Measurements from ENCODE around the gene ACADSB. TPM values are rescaled to one million over a fixed set of nuclear protein-coding genes. Genes with fewer than 3 reads are reported as not detected.

The ACADSB gene
- total RNA-seq (10 to 100 TPM; 10.1 to 18.2 (median 13.3) TPM), polyA plus RNA-seq (1 to 10 TPM; 3.6 to 6.4 TPM)

DNA sequence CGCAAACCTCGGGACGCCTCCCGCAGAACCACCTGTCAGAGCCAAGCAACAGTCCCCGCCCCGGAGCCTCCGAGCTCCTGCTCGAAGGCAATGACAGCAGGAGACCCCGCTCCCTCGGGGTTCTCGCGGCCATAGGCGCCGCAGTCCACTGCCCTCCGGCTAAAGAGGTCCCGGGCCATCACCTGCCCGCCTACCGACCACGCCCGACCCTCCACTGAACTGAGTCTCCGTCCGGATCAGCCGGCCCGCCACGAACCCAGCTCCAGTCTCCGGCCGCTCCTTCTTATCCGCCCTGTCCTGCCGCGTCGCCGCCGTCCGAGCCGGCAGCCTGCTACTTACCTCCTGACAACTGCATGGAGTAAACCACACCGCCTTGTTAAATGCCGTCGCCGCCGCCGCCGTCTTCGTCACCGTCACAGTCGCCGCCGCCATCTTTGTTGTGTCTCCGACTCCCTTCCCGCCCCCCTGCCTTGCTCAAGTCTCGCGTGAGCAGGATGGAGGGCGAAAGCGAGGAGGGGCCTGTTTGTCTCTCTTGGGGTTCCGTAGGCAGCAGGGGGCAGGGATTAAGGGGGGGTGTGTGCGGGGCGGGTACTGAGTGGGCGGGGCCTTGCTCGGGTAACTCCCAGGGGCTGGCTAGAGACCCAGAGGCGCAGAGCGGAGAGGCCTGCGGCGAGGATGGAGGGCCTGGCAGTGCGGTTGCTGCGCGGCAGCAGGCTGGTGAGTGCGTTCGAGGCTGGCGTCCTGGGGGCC is at the start of gene ACADSB, which contains the start of gene IKZF5:
TSS of gene ACADSB (plus strand) at position 652 of the 750 bp plus-strand sequence. CDS start at position 676, 24 bp downstream.
TSS of gene IKZF5 (minus strand) at position 441 of the 750 bp plus-strand sequence. CDS start 10,170 bp downstream, outside the sequence.
- intact Hi-C loops (cut with DNase I): no loop called here
- H3K27ac ChIP-seq: peak within 1 kb of the TSS; percentile 83 to 93 (median 89)
- no peaks in the 10 kb centered on the region for H3K27me3 ChIP-seq
- TF ChIP-seq, protein P1, sequence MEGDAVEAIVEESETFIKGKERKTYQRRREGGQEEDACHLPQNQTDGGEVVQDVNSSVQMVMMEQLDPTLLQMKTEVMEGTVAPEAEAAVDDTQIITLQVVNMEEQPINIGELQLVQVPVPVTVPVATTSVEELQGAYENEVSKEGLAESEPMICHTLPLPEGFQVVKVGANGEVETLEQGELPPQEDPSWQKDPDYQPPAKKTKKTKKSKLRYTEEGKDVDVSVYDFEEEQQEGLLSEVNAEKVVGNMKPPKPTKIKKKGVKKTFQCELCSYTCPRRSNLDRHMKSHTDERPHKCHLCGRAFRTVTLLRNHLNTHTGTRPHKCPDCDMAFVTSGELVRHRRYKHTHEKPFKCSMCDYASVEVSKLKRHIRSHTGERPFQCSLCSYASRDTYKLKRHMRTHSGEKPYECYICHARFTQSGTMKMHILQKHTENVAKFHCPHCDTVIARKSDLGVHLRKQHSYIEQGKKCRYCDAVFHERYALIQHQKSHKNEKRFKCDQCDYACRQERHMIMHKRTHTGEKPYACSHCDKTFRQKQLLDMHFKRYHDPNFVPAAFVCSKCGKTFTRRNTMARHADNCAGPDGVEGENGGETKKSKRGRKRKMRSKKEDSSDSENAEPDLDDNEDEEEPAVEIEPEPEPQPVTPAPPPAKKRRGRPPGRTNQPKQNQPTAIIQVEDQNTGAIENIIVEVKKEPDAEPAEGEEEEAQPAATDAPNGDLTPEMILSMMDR (IDR thresholded peaks at IDR 0.05): no peak
- H3K4me1 ChIP-seq: peaks cover 0 to 27% (median 18%) of the 10 kb centered on the region in 3 donors
- DNase-seq (peak; percentile 95 to 98 (median 97)), ATAC-seq (peak; percentile 94 to 97 (median 96)), FAIRE-seq (no peak)
- H3K36me3 ChIP-seq: no peaks in the 10 kb centered on the region
- H3K9me3 ChIP-seq: no peaks in the 10 kb centered on the region
- H3K4me3 ChIP-seq: peak within 1 kb of the TSS; percentile 95 to 97 (median 96)
- WGBS, 2 donors: 0 to 1% methylated on average over 63 to 68 of the region's 68 CpGs

DNA sequence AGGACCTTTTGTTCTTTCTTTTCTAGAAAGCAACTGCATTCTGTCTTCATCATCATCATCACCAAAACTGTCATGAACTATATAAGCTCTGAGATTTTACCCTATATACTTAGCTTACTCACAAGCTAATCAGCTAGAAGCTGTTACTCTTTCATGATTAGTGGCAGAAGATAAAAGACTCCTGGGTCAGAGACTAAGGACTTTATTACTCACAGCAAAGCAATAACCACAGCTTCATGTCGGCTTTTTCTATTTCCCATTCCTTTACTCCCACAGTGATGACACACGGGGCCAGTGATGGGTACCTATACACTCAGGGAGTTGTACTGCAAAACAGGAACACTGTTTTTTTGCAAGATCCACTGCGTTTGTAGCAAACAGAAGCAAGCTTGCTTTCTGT is 46.4 kb upstream of the ACADSB start:
- no peak for ATAC-seq
- Histone ChIP-seq H3K36me3 (no peaks in the 10 kb centered on the region), H3K27me3 (no peaks in the 10 kb centered on the region), H3K4me1 (no peaks in the 10 kb centered on the region), H3K4me3 (no peak overlapping the region), H3K9me3 (no peaks in the 10 kb centered on the region), H3K27ac (no peak overlapping the region)
- TF ChIP-seq, protein P1 (IDR thresholded peaks at IDR 0.05): no peak
- intact Hi-C loops (cut with DNase I): no loop called here
- no peak for DNase-seq
- no peak for FAIRE-seq
- WGBS, 2 donors: 59 to 70% methylated on average over 3 of the region's 3 CpGs

DNA sequence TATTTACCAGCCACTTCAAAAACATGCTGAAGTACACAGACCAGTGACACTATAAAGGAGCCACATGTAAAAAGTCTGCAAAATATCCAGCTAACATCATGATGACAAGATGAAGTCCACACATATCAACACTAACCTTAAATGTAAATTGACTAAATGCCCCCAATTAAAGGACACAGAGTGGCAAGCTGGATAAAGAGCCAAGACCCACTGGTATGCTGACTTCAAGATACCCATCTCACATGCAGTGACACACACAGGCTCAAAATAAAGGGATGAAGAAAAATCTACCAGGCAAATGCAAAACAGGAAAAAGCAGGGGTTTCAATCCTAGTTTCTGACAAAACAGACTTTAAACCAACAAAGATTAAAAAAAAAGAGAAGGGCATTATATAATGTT is 41.9 kb upstream of the ACADSB start:
- intact Hi-C loops (cut with DNase I): no loop called here
- Histone ChIP-seq H3K27ac (no peak overlapping the region), H3K9me3 (no peaks in the 10 kb centered on the region), H3K4me3 (no peak overlapping the region), H3K36me3 (no peaks in the 10 kb centered on the region), H3K4me1 (no peaks in the 10 kb centered on the region), H3K27me3 (no peaks in the 10 kb centered on the region)
- TF ChIP-seq, protein P1 (IDR thresholded peaks at IDR 0.05): no peak
- DNase-seq (no peak), FAIRE-seq (no peak), ATAC-seq (no peak)

DNA sequence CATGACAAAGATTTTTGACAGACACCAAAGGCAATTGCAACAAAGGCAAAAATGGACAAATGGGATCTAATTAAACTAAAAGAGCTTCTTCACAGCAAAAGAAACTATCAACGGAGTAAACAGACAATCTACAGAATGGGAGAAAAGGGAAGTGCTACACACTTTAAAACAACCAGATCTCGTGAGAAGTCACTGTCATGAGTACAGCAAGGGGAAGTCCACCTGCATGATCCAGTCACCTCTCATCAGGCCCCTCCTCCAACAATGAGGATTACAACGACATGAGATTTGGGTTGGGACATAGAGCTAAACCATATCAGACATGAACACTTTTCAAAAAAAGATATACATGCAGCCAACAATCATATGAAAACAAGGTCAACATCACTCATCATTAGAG is 40.1 kb upstream of the ACADSB start:
- WGBS, 2 donors: 69 to 74% methylated on average over 3 of the region's 3 CpGs
- FAIRE-seq (no peak), ATAC-seq (no peak), DNase-seq (no peak)
- Histone ChIP-seq H3K27me3 (no peaks in the 10 kb centered on the region), H3K36me3 (no peaks in the 10 kb centered on the region), H3K4me1 (no peaks in the 10 kb centered on the region), H3K27ac (no peak overlapping the region), H3K9me3 (no peaks in the 10 kb centered on the region), H3K4me3 (no peak overlapping the region)
- TF ChIP-seq, protein P1 (IDR thresholded peaks at IDR 0.05): no peak
- intact Hi-C loops (cut with DNase I): no loop called here

DNA sequence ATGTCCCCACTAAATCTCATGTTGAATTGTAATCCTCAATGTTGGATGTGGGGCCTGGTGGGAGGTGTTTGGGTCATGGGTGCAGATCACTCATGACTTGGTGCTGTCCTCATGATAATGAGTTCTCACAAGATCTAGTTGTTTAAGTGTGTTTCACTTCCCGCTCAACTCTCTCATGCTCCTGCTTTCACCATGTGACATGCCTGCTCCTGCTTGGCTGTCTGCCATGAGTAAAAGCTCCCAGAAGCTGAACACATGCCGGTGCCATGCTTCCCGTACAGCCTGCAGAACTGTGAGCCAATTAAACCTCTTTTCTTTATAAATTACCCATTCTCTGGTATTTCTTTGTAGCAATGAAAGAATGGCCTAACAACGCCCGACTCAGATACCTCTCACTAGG is 34.8 kb upstream of the ACADSB start:
- intact Hi-C loops (cut with DNase I): no loop called here
- no peaks in the 10 kb centered on the region for H3K36me3 ChIP-seq
- no peaks in the 10 kb centered on the region for H3K27me3 ChIP-seq
- H3K4me1 ChIP-seq: no peaks in the 10 kb centered on the region
- no peak overlapping the region for H3K4me3 ChIP-seq
- FAIRE-seq (no peak), ATAC-seq (peak in 1 of 4 donors; percentile 26), DNase-seq (no peak)
- TF ChIP-seq, protein P1 (IDR thresholded peaks at IDR 0.05): no peak
- no peaks in the 10 kb centered on the region for H3K9me3 ChIP-seq
- H3K27ac ChIP-seq: no peak overlapping the region
- 53 to 62% methylated on average over 5 of the region's 5 CpGs for WGBS, 2 donors

Data from pancreas (tissue), 10 donors.